GM13977 (cell line): ENCODE results near the gene FAM118A.

Experiments used
- DNase-seq: peaks from one replicate; pipeline ENCODE4 v3.0.0; 2012; ENCODE audit warnings: low spot score
- in situ Hi-C: fragments of 300-500 bp; cut with MboI; formaldehyde crosslinking; loops from one replicate; pipeline ENCODE4 v1.12.0; 2022; ENCODE audit warnings: low sequenced_read_pairs, low pct_unique_long_range_greater_than_20kb, mixed read lengths, inconsistent platforms; ENCODE audit not compliant: unreplicated experiment
- TF ChIP-seq, protein P1 (sequence below): IDR thresholded peaks from 2 replicates; pipeline ENCODE4 v1.5.1; 2012; ENCODE audit warnings: mild to moderate bottlenecking, control low read depth; ENCODE audit not compliant: insufficient read depth; ENCODE audit errors: extremely low read depth, missing control alignments

FAM118A gene

GRCh38 chr22:45316796-45317526 lies 7.2 kb downstream of the FAM118A start:
- DNase-seq, result no peak
- TF ChIP-seq, protein P1, sequence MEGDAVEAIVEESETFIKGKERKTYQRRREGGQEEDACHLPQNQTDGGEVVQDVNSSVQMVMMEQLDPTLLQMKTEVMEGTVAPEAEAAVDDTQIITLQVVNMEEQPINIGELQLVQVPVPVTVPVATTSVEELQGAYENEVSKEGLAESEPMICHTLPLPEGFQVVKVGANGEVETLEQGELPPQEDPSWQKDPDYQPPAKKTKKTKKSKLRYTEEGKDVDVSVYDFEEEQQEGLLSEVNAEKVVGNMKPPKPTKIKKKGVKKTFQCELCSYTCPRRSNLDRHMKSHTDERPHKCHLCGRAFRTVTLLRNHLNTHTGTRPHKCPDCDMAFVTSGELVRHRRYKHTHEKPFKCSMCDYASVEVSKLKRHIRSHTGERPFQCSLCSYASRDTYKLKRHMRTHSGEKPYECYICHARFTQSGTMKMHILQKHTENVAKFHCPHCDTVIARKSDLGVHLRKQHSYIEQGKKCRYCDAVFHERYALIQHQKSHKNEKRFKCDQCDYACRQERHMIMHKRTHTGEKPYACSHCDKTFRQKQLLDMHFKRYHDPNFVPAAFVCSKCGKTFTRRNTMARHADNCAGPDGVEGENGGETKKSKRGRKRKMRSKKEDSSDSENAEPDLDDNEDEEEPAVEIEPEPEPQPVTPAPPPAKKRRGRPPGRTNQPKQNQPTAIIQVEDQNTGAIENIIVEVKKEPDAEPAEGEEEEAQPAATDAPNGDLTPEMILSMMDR, result no peak
- in situ Hi-C loops, result no loop called here

DNA sequence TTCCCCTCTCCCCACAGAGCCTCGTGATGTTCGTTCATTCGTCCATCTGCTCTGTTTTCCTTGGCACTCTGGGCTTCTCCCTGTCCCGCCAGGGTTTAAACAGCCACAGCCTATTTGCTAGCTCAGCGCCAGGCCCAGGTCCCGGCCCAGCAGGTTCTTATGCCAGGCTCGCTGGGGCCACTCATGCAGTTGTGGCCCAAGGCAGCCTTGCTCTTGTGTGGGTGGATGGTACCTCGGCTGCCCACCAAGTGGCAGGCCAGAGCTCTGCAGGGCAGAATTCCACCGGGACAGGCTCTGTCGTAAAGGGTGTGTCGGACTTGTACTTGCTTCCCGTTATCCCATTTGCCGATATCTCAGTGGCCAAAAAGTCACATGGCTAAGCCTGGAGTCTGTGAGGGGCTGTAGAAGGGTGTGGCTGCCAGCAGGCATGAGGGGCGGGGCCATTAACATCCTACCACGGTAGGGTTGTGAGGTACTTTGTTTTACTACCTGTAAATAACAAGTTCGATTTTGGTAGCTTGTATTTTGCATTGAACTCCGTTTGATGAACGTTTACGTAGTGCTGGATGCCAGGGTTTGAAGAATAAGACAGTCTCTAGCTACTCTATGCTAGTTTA lies 7.9 kb downstream of the FAM118A start:
- DNase-seq, result no peak
- TF ChIP-seq, protein P1, result no peak

DNA sequence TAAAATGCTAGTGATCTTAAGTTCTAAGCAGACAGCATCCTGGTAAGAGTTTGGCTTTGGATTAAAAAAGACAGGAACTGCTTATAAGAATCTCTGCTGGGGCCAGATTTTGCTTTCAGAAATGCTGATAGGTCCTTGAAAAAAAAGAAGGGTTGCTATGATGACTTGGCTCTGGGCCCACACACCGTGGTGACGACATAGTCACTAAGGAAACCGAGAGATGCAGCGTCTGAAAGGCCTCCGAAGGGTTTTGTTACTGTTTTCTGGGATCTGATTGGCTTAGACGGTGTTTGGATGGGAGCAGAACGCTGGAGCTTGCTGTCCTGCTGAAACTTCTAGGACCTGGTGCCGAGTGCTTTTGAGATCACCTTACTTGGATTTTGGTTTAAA lies 8.4 kb downstream of the FAM118A start:
- peak; percentile 83 for DNase-seq
- TF ChIP-seq, protein P1, result no peak
- in situ Hi-C loops, result no loop called here

More for the DNA sequence above, 7.9 kb downstream of the FAM118A start:
- in situ Hi-C loops, result no loop called here

DNA sequence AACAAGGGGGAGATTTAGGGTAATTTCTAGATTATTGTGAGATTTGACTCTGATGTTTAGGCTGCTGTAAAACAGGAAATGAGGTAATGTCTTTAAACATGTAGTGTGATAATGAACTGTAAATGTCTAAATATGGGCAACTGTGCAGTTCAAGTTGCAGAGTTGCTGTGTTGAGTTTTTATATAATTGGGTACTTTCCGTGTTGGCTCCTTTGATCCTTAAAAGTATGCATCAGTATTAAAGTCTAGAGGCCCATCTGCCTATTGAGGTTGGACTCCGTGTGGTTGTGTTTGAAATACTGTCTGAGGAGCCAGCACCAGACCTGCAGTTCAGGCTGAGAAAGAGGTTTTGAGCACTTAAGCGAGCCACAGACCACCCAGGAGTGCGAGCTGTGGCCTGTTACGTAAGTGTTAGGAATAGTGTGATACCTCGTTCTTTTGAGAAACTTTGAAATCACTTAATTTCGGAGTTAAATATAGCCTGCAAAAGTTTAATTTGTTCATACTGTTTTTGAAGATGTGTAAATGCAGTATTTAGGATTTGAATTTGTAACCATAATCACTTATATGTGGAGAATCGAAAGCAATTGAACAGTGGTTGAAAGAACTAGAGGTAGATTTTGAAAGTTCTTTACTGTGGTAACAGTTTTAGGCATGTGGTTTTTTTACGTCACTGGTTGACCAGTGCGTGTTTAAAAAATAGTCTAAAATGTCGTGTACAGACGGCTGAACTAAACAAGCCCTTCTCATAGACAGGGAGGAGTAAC lies 9.0 kb downstream of the FAM118A start:
- TF ChIP-seq, protein P1, result no peak
- peak; percentile 76 for DNase-seq
- in situ Hi-C loops, result no loop called here

GRCh38 chr22:45319324-45319685 lies 9.6 kb downstream of the FAM118A start:
- TF ChIP-seq, protein P1, result no peak
- in situ Hi-C loops, result no loop called here
- no peak for DNase-seq

DNA sequence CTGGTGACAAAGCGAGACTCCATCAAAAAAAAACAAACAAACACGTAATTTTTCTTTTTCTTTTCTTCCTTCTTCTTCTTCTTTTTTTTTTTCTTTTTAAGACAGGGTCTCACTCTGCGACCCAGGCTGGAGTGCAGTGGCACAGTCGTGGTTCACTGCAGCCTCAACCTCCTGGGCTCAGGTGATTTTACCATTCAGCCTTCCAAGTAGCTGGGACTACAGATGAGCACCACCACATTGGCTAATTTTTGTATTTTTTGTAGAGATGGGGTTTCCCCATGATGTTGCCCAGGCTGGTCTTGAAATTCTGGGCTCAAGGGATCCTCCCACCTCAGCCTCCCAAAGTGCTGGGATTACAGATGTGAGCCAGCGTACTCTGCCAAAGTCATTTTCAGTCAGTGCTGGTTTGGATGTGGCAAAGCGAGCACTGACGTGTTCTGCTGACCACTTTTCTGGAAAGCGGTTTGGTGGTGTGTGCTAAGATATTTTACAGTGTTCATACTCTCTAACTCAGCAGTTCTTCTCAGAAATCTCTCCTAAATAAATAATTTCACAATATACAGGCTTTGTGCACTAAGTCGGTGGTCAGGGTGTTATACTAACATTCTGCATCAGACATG lies 10.7 kb downstream of the FAM118A start:
- DNase-seq, result no peak
- in situ Hi-C loops, result no loop called here
- TF ChIP-seq, protein P1, result no peak
